Measurements from ENCODE around the gene MTRR.

Gene MTRR

GRCh38 chr5:7857926-7858632, 10.9 kb upstream of the MTRR start:
- no peak for DNase-seq

DNA sequence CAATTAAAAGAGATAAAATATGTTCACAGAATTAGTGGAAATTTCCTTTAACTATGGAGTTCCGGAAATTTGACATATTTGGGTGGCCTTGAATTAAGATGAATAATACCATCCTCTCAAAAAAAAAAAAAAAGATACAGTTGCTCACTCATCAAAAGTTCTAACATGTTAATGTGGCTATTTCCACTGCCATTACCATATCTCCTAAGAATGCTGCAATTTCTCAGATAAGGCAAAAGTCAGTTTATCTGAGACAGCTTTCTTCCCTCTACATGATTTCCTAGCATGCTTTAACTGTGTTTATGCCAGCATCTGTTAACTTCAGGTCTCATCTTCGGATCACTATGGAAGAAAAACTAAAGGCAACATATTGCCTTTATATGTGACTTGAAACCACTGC, 2.8 kb upstream of the MTRR start:
- no peak for DNase-seq

DNA sequence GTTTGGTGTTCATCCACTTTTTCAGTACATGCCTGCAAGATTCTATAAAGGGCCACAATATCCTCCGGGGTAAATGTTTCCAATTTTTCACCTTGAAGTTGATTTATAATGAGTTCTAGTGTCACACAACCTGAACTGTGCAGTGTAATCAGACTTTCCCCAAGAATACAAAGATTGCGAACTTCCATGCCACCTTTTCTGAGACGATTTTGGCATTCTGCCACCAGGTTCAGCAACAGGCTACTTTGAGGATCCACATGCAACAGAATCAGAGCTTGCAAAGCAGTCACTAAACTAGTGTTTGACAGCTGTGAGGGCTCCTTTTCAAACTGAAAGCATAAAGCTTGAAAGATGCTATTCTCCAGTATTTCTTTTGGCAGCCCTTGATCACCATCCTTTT, 1.7 kb upstream of the MTRR start:
- DNase-seq = no peak

DNA sequence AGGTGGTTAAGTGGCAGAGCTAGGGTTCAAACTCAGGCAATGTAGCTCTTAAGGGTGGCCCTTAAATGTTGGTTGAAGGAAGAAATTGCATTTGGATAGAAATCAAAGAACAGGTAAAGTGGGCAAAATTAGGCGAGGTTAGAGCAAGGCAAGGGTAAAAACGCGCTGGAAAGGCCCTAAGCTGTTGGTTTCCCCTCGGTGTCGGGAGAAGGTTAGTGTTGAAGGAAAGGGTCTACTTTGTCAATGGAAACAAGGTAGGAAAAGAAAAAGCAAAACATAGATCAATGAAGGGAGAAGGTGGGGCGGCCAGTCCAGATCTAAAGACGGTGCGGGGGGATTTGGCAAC, 548 bp upstream of the MTRR start:
- DNase-seq = no peak

- DNase-seq = no peak
These were observed 657 bp downstream of the MTRR start for GRCh38 chr5:7869474-7870136.

DNA sequence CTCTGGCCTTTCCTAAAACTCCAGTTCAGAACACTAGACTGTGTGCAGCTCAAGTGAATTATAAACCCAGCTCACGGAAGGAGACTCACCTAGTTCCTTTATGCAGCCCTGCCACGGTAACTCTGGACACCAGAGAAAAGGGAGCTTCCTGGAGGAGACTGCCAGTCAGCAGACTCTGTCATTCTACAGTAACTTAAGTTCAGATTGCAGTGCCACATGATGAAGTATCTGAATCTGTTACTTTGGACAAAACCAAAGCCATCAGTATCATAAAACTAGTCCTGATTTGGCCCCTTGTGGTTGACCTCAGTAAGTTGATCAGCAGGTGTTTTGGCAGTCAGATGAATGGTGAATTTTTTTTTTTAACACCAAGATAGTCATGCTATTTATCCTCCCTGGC, 2.7 kb downstream of the MTRR start:
- no peak for DNase-seq

DNA sequence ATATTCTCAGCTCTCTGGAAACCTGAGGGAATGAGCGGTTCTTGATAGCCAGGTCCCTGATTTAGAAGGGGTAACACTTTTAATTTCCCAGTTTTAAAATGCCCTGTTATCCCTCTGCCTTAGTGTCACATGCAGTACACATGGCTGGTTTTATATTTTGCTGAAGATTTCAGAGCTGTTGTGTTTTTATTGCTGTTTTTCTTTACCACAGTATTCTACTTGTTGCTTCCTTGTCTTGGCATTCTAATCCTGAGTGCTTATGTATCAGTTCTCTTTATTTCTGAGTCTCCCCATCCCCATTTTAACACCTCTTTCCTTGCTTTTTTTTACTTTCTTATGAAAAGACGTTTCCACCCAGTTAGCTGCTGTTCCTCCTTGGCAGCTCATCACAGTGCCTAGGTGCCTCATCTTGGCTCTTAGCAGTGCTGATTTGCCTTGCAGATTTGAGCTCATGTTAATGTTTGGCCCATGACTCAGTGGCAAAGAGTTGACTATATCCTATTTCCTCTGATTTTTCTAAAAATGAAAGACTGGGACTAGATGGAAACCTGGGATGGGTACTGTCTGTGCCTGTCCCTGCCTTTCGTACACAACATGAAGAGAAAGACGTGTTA, 3.7 kb downstream of the MTRR start:
- DNase-seq = no peak

DNA sequence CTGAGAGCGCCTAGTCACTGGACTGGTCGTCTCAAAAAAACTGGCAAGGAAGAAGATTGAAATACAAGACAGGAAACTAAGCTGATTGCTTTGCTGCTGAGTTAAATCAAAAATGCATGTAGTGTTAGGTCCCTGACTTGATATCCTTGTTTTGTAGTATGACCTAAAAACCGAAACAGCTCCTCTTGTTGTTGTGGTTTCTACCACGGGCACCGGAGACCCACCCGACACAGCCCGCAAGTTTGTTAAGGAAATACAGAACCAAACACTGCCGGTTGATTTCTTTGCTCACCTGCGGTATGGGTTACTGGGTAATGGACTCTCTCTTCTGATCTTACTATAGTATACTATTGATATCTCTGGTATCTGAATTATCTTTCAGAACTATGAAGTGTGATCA, 4.3 kb downstream of the MTRR start:
- no peak for DNase-seq

GRCh38 chr5:7874639-7875038, 5.7 kb downstream of the MTRR start:
- DNase-seq = no peak

- DNase-seq = no peak
These were observed 6.2 kb downstream of the MTRR start for GRCh38 chr5:7875151-7875550.

- peak; percentile 47 for DNase-seq
These were observed 7.9 kb downstream of the MTRR start for GRCh38 chr5:7876867-7877266.

- DNase-seq = no peak
These were observed 8.9 kb downstream of the MTRR start for GRCh38 chr5:7877851-7878250.

GRCh38 chr5:7878381-7878873, 9.5 kb downstream of the MTRR start:
- DNase-seq = peak; percentile 38

- DNase-seq = no peak
These were observed 12.1 kb downstream of the MTRR start for GRCh38 chr5:7881091-7881490.

DNA sequence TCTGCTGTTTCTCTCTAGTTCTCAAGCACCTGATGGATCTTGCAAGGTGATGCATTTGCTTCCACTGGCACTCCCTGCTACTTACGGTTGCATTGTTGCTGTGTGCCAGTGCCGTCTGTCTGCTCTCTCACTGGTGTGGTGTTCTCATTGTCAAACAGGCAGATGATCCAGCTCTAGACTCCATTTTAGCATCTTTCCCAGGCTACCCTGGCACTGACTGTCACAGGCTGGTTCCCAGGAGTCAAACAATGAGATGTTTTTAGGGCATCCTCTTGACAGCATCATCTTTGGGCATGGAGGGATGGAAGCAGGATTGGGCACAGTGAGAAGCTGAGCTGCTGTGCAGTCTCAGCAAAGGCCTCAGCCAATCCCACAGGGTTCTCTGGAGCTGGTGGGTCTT, 12.9 kb downstream of the MTRR start:
- DNase-seq = no peak

GRCh38 chr5:7882926-7883325, 14.0 kb downstream of the MTRR start:
- no peak for DNase-seq

DNA sequence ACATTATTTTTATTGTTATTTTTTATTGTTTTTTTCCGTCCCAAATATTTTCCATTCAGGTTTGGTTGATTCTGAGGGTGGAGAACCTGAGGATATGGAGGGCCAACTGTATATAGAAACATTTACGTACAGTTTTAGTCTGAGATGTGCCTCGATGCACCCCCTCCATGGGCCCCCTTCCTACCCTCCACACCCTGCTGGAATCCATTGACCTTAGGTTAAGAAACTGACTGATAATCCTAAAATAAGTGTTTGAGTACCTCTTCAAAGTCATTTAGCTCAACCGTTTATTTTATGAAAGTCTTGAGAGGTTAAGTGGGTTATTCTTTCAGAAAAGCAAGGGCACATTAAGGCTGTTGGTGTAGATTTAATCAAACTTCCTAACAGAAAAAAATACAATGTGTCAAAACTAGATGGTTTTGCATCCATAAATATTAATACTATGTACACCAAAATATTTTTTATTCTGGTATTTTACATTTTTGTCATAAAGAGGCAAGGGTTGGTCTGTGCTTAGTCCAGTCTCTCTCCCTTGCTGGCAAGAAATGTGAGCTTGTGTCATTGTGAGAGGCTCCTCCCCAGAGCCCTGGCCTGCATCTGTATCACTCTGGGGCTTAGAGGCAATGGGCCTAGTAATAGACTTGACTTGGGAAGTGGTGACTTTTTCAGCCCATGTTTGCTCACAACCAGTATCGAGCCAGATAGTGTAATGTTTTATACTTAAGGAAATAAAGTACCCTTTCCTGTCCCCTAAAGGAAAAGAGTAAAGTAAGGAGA, 15.7 kb downstream of the MTRR start:
- no peak for DNase-seq

DNA sequence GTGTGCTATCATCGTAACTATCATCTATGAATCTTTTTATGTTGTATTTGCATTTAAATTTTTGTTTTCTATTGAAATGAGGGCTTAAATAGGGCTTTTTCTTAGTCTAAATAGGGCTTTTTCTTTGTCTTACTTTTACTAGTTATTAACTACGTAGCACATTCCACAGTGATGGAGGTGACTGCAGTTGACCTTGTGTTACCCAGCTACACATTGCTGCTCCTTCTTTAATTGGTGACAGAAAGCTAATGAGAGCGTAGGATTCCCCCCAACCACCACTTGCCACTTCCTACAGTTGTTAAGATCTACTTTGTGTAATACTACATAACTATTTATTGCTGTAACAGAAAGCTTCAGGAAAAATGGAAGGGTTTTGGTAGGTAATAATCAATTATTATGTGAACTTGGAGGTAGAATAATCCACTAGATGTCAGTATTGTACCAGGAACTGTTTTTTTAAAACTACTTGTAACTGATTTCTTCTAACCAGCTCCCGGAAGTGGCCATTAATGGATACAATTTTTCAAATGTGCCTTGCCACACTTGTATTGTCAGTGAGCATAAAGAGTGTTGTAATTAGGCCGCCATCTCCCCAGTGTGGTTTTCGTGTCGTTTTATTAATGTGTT, 18.0 kb downstream of the MTRR start:
- DNase-seq = peak; percentile 40

DNA sequence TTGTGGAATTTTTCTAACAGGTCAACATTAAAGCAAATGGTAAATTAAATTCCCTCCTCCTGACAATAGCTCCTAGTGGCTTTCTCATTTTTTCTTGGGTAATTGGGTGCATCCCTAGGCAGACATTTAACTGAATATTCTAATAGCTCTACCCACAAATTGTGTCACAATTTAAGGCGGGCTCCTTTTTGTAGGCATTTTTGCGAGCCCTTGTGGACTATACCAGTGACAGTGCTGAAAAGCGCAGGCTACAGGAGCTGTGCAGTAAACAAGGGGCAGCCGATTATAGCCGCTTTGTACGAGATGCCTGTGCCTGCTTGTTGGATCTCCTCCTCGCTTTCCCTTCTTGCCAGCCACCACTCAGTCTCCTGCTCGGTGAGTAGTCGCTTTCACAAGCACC, 20.0 kb downstream of the MTRR start:
- DNase-seq = no peak

- no peak for DNase-seq
These were observed 25.5 kb downstream of the MTRR start for GRCh38 chr5:7894439-7894838.

DNA sequence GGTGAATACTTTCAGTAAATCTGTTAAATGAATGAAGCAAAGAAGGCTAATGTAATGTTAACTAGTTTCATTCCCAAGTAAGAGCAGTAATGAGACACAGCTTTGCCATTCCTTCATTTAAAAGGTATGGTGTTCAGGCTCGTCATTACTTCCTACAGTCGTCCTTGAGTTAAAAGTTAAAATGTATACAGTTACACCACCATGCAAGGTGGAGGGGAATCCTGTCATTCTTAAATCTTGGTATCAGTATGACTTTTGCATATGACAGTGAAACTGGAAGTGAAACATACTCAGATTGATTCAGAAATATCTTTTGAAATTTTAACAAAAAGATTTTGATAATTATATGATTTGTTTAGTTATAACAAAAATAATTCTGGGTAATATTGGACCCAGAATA, 25.9 kb downstream of the MTRR start:
- DNase-seq = no peak

DNA sequence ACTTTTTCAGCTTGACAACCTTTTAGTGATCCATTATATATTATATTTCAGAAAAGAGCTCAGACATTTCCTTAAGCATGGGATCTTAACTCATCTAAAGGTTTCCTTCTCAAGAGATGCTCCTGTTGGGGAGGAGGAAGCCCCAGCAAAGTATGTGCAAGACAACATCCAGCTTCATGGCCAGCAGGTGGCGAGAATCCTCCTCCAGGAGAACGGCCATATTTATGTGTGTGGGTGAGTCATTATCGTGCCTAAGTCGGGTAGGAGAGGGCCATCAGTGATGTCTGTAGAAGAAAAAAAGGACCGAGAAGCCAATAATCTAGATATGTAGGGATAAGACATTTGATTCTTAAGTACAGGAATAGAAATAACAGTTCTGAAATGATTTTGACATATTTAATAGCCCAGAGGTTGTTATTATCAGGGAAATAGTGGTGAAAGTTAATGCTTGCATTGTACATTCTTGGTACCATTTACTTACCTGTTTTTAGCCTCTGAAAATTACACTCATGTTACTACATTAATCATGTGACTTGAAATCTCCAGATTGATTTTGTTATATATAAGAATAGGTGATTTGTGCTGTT, 28.2 kb downstream of the MTRR start:
- peak; percentile 25 for DNase-seq

GRCh38 chr5:7902201-7902600, 33.3 kb downstream of the MTRR start:
- DNase-seq = no peak

Measured in kidney glomerular epithelial cell (primary cell).